Eye (tissue), 1 donor: Measurements from ENCODE around the gene PPP1R15B.

Experiments used
- DNase-seq: peaks from one replicate; pipeline ENCODE4 v3.0.0-alpha.2; 2015

PPP1R15B gene

GRCh38 chr1:204398197-204399125 is 13.2 kb downstream of the PPP1R15B start:
- peak; percentile 87 for DNase-seq

- no peak for DNase-seq
These were observed 15.5 kb downstream of the PPP1R15B start for GRCh38 chr1:204396015-204396583.

- DNase-seq = no peak
These were observed 20.0 kb downstream of the PPP1R15B start for GRCh38 chr1:204391629-204392028.

GRCh38 chr1:204390751-204391466 is 20.7 kb downstream of the PPP1R15B start:
- DNase-seq = no peak

- no peak for DNase-seq
These were observed 25.9 kb downstream of the PPP1R15B start for GRCh38 chr1:204385727-204386126.

- DNase-seq = no peak
These were observed 26.8 kb downstream of the PPP1R15B start for GRCh38 chr1:204384636-204385352.

- no peak for DNase-seq
These were observed 28.3 kb downstream of the PPP1R15B start for GRCh38 chr1:204383163-204383904.

- DNase-seq = no peak
These were observed 28.9 kb downstream of the PPP1R15B start for GRCh38 chr1:204382714-204383083.

GRCh38 chr1:204380293-204380831 is 31.3 kb downstream of the PPP1R15B start:
- DNase-seq = no peak

GRCh38 chr1:204377800-204378668 is 33.6 kb downstream of the PPP1R15B start:
- DNase-seq = peak; percentile 74

- no peak for DNase-seq
These were observed 34.5 kb downstream of the PPP1R15B start for GRCh38 chr1:204376919-204377799.

GRCh38 chr1:204376465-204376864 is 35.2 kb downstream of the PPP1R15B start:
- no peak for DNase-seq

GRCh38 chr1:204373911-204374310 is 37.7 kb downstream of the PPP1R15B start:
- no peak for DNase-seq

GRCh38 chr1:204370176-204370575 is 41.4 kb downstream of the PPP1R15B start:
- DNase-seq = no peak

- no peak for DNase-seq
These were observed 42.5 kb downstream of the PPP1R15B start for GRCh38 chr1:204368996-204369726.

- no peak for DNase-seq
These were observed 43.7 kb downstream of the PPP1R15B start for GRCh38 chr1:204367956-204368355.

GRCh38 chr1:204367193-204367858 is 44.3 kb downstream of the PPP1R15B start:
- no peak for DNase-seq

GRCh38 chr1:204366759-204367158 is 44.9 kb downstream of the PPP1R15B start:
- DNase-seq = no peak
